Activated CD8-positive, alpha-beta T cell treated with anti-CD3 and anti-CD28 coated beads for 36 hours (primary cell): Measurements from ENCODE around the gene KCNIP3. TPM values are rescaled to one million over a fixed set of nuclear protein-coding genes. Genes with fewer than 3 reads are reported as not detected.

Source experiments
- ATAC-seq: fragments of 200-7000 bp; cut with Tn5 transposase; one replicate; pipeline ENCODE4 v1.10.0; 2021; ENCODE audit warnings: mild to moderate bottlenecking, moderate library complexity
- CTCF ChIA-PET: fragments of 350-600 bp; sonication (Branson Sonifier 250); formaldehyde crosslinking; loops from one replicate; lab custom pipeline; 2021; ENCODE audit warnings: antibody characterized with exemption; lab: Charles Lee
- POLR2A ChIA-PET: fragments of 350-600 bp; sonication (Branson Sonifier 250); formaldehyde crosslinking; loops from one replicate; lab custom pipeline; 2021; ENCODE audit warnings: antibody characterized with exemption; lab: Charles Lee
- DNase-seq: peaks from one replicate; pipeline ENCODE4 v3.0.0-alpha.2; 2020
- H3K27ac Mint-ChIP-seq: one replicate; pipeline ENCODE4 v1.8.0; 2021; ENCODE audit warnings: mild to moderate bottlenecking, mixed read lengths
- H3K27me3 Mint-ChIP-seq: one replicate; pipeline ENCODE4 v1.8.0; 2021; ENCODE audit warnings: mixed read lengths
- H3K36me3 Mint-ChIP-seq: one replicate; pipeline ENCODE4 v1.8.0; 2021; ENCODE audit warnings: low read depth, mixed read lengths
- H3K4me1 Mint-ChIP-seq: one replicate; pipeline ENCODE4 v1.8.0; 2021; ENCODE audit warnings: low read depth, mixed read lengths
- H3K4me3 Mint-ChIP-seq: one replicate; pipeline ENCODE4 v1.8.0; 2021; ENCODE audit warnings: mild to moderate bottlenecking, moderate library complexity, mixed read lengths
- H3K9me3 Mint-ChIP-seq: one replicate; pipeline ENCODE4 v1.8.0; 2021; ENCODE audit warnings: mixed read lengths
- CTCF ChIP-seq: fragments of 200-600 bp; IDR thresholded peaks from one replicate; pipeline ENCODE4 v1.8.0; 2022; ENCODE audit warnings: antibody characterized with exemption, mild to moderate bottlenecking
- intact Hi-C: fragments of 100-400 bp; cut with micrococcal nuclease; formaldehyde crosslinking; loops from one replicate; pipeline ENCODE4 v1.10.0; 2022
- total RNA-seq, 2 experiments: library from RNA; stranded (reverse); gene quantifications; one replicate each; pipeline ENCODE4 v1.2.3, GENCODE V29; 2021

Gene KCNIP3
- total RNA-seq, 2 experiments from 2014 or later, result not detected

GRCh38 chr2:95357717-95358280 lies 60.7 kb downstream of the KCNIP3 start:
- peaks cover 3% of the 10 kb centered on the region for H3K27me3 Mint-ChIP-seq
- intact Hi-C loops, result no loop called here
- no peaks in the 10 kb centered on the region for H3K36me3 Mint-ChIP-seq
- no peaks in the 10 kb centered on the region for H3K4me1 Mint-ChIP-seq
- DNase-seq, result no peak
- ATAC-seq, result no peak
- H3K27ac Mint-ChIP-seq, result no peak overlapping the region
- no peak overlapping the region for H3K4me3 Mint-ChIP-seq
- no peaks in the 10 kb centered on the region for H3K9me3 Mint-ChIP-seq
- CTCF ChIA-PET, result interaction anchor here (1.0 to 1.8 kb wide), 2 partner anchors 12 to 32 kb away, joined by 3 to 5 read pairs; no protein-coding TSS in a partner anchor
- POLR2A ChIA-PET, result interaction anchor here (0.6 kb wide), 1 partner anchor 68 kb away, joined by 3 read pairs; no protein-coding TSS in a partner anchor
- no peak for TF ChIP-seq CTCF

- intact Hi-C loops, result no loop called here
- no peak for ATAC-seq
- ChIA-PET CTCF (interaction anchor here (1.0 to 1.5 kb wide), 2 partner anchors 14 to 30 kb away, joined by 4 read pairs; no protein-coding TSS in a partner anchor), POLR2A (no interaction called here)
- Mint-ChIP-seq H3K4me1 (no peaks in the 10 kb centered on the region), H3K27ac (no peak overlapping the region), H3K36me3 (no peaks in the 10 kb centered on the region), H3K27me3 (peaks cover 3% of the 10 kb centered on the region), H3K4me3 (no peak overlapping the region), H3K9me3 (no peaks in the 10 kb centered on the region)
- TF ChIP-seq CTCF, result no peak
- DNase-seq, result no peak
These were observed 61.9 kb downstream of the KCNIP3 start for GRCh38 chr2:95359031-95359430.

- H3K27ac Mint-ChIP-seq, result no peak overlapping the region
- DNase-seq (no peak), ATAC-seq (no peak)
- H3K4me1 Mint-ChIP-seq, result no peaks in the 10 kb centered on the region
- H3K4me3 Mint-ChIP-seq, result no peak overlapping the region
- POLR2A ChIA-PET, result no interaction called here
- intact Hi-C loops, result no loop called here
- no peaks in the 10 kb centered on the region for H3K9me3 Mint-ChIP-seq
- no peak for TF ChIP-seq CTCF
- peaks cover 3% of the 10 kb centered on the region for H3K27me3 Mint-ChIP-seq
- H3K36me3 Mint-ChIP-seq, result no peaks in the 10 kb centered on the region
- CTCF ChIA-PET, result interaction anchor here (1.0 to 1.5 kb wide), 2 partner anchors 14 to 29 kb away, joined by 4 read pairs; no protein-coding TSS in a partner anchor
These were observed 62.4 kb downstream of the KCNIP3 start for GRCh38 chr2:95359501-95359930.

- ChIA-PET CTCF (no interaction called here), POLR2A (no interaction called here)
- TF ChIP-seq CTCF, result no peak
- H3K27ac Mint-ChIP-seq, result no peak overlapping the region
- intact Hi-C loops, result no loop called here
- DNase-seq, result no peak
- no peaks in the 10 kb centered on the region for H3K36me3 Mint-ChIP-seq
- peaks cover 8% of the 10 kb centered on the region for H3K27me3 Mint-ChIP-seq
- no peak overlapping the region for H3K4me3 Mint-ChIP-seq
- no peaks in the 10 kb centered on the region for H3K9me3 Mint-ChIP-seq
- no peak for ATAC-seq
- no peaks in the 10 kb centered on the region for H3K4me1 Mint-ChIP-seq
These were observed 64.3 kb downstream of the KCNIP3 start for GRCh38 chr2:95361216-95361980.

GRCh38 chr2:95362486-95362885 lies 65.3 kb downstream of the KCNIP3 start:
- H3K36me3 Mint-ChIP-seq, result no peaks in the 10 kb centered on the region
- H3K4me3 Mint-ChIP-seq, result no peak overlapping the region
- ChIA-PET POLR2A (no interaction called here), CTCF (no interaction called here)
- H3K27ac Mint-ChIP-seq, result no peak overlapping the region
- no peak for DNase-seq
- H3K27me3 Mint-ChIP-seq, result peaks cover 8% of the 10 kb centered on the region
- ATAC-seq, result no peak
- H3K9me3 Mint-ChIP-seq, result no peaks in the 10 kb centered on the region
- TF ChIP-seq CTCF, result no peak
- intact Hi-C loops, result no loop called here
- no peaks in the 10 kb centered on the region for H3K4me1 Mint-ChIP-seq
